Measurements from ENCODE around the gene NMT1.

NMT1 gene

GRCh38 chr17:45060797-45061605 lies at the start of gene NMT1:
Gene NMT1 (plus strand): TSS chr17:45061317. CDS start chr17:45061330, 13 bp downstream.
- peak; percentile 99 for DNase-seq

GRCh38 chr17:45011767-45012166 lies 49.4 kb upstream of the NMT1 start:
- peak; percentile 19 for DNase-seq

GRCh38 chr17:45013021-45013997 lies 47.8 kb upstream of the NMT1 start:
- DNase-seq: peak; percentile 78

- no peak for DNase-seq
Measured at GRCh38 chr17:45016237-45016636, 44.9 kb upstream of the NMT1 start.

- DNase-seq: no peak
Measured at GRCh38 chr17:45016823-45017222, 44.3 kb upstream of the NMT1 start.

GRCh38 chr17:45018514-45018847 lies 42.6 kb upstream of the NMT1 start:
- no peak for DNase-seq

- DNase-seq: peak; percentile 22
Measured at GRCh38 chr17:45018848-45019711, 42.0 kb upstream of the NMT1 start.

- DNase-seq: no peak
Measured at GRCh38 chr17:45020354-45021138, 40.6 kb upstream of the NMT1 start.

GRCh38 chr17:45021607-45022287 lies 39.4 kb upstream of the NMT1 start:
- DNase-seq: peak; percentile 49

GRCh38 chr17:45022288-45022648 lies 38.8 kb upstream of the NMT1 start:
- DNase-seq: no peak

- DNase-seq: no peak
Measured at GRCh38 chr17:45022655-45023339, 38.3 kb upstream of the NMT1 start.

- no peak for DNase-seq
Measured at GRCh38 chr17:45029096-45029495, 32.0 kb upstream of the NMT1 start.

GRCh38 chr17:45029758-45030423 lies 31.2 kb upstream of the NMT1 start:
- no peak for DNase-seq

GRCh38 chr17:45030733-45031132 lies 30.4 kb upstream of the NMT1 start:
- DNase-seq: no peak

- DNase-seq: no peak
Measured at GRCh38 chr17:45031231-45032173, 29.6 kb upstream of the NMT1 start.

- DNase-seq: no peak
Measured at GRCh38 chr17:45032174-45032541, 29.0 kb upstream of the NMT1 start.

- no peak for DNase-seq
Measured at GRCh38 chr17:45034599-45034998, 26.5 kb upstream of the NMT1 start.

GRCh38 chr17:45035848-45036247 lies 25.3 kb upstream of the NMT1 start:
- no peak for DNase-seq

- DNase-seq: no peak
Measured at GRCh38 chr17:45036691-45037090, 24.4 kb upstream of the NMT1 start.

Measured in DMS79 treated with DMSO at 0.1 percent for 48 hours (cell line).